ENCODE measurements around the gene SERINC5.

- TF ChIP-seq, protein P1, sequence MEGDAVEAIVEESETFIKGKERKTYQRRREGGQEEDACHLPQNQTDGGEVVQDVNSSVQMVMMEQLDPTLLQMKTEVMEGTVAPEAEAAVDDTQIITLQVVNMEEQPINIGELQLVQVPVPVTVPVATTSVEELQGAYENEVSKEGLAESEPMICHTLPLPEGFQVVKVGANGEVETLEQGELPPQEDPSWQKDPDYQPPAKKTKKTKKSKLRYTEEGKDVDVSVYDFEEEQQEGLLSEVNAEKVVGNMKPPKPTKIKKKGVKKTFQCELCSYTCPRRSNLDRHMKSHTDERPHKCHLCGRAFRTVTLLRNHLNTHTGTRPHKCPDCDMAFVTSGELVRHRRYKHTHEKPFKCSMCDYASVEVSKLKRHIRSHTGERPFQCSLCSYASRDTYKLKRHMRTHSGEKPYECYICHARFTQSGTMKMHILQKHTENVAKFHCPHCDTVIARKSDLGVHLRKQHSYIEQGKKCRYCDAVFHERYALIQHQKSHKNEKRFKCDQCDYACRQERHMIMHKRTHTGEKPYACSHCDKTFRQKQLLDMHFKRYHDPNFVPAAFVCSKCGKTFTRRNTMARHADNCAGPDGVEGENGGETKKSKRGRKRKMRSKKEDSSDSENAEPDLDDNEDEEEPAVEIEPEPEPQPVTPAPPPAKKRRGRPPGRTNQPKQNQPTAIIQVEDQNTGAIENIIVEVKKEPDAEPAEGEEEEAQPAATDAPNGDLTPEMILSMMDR (conservative IDR thresholded peaks at IDR 0.05 in 1 of 2, IDR thresholded peaks at IDR 0.05 in 1 of 2; ENCODE audit: extremely low read depth in 1 of 2, insufficient read depth in 1 of 2, low read depth in 1 of 2, low read length in 2 of 2), result no peak
- TF ChIP-seq EZH2 (IDR thresholded peaks at IDR 0.05; ENCODE audit: borderline replicate concordance, low read length), result no peak
Measured at GRCh38 chr5:80090884-80091166, 165.0 kb downstream of the SERINC5 start.
